DND-41 (cell line): ENCODE data around the gene MARVELD2.

Source experiments
- CTCF ChIP-seq: IDR thresholded peaks from 2 replicates; pipeline ENCODE4 v1.5.1; 2012; ENCODE audit warnings: borderline replicate concordance, low read length, moderate library complexity, mild to moderate bottlenecking; ENCODE audit not compliant: poor library complexity, severe bottlenecking; ENCODE audit errors: extremely low read depth
- EZH2 ChIP-seq: IDR thresholded peaks from 3 replicates; pipeline ENCODE4 v1.6.1; 2012; ENCODE audit warnings: borderline replicate concordance, low read depth, mild to moderate bottlenecking, moderate library complexity, low read length, inconsistent platforms; ENCODE audit not compliant: severe bottlenecking

- no peak for TF ChIP-seq CTCF
- TF ChIP-seq EZH2: no peak
Observed at GRCh38 chr5:69491838-69492390, 77.0 kb downstream of the MARVELD2 start.
